Psoas muscle (tissue), 8 donors: ENCODE measurements around the gene ACTN1. TPM values are rescaled to one million over a fixed set of nuclear protein-coding genes. Genes with fewer than 3 reads are reported as not detected.

Experiments used
- ATAC-seq, 4 donors: fragments of 200-7000 bp; cut with Tn5 transposase; one replicate each; pipeline ENCODE4 v1.9.1; 2020; ENCODE audit warnings: moderate library complexity in 3 of 4, mild to moderate bottlenecking in 2 of 4
- DNase-seq, 2 donors: peaks; one replicate each; pipeline ENCODE4 v3.0.0-alpha.2; 2020
- H3K27ac ChIP-seq: fragments of 200-600 bp; one replicate; pipeline ENCODE4 v1.8.0; 2022
- H3K27me3 ChIP-seq, 3 donors: fragments of 200-600 bp in 1 of 3; one replicate each; pipeline versions ENCODE4 v1.6.1 to v1.8.0; 2013 to 2022; ENCODE audit warnings: low read length in 2 of 3, mild to moderate bottlenecking in 2 of 3, moderate library complexity in 1 of 3; ENCODE audit not compliant: insufficient read depth in 3 of 3
- H3K36me3 ChIP-seq, 2 donors: fragments of 200-600 bp in 1 of 2; one replicate each; pipeline versions ENCODE4 v1.6.1 to v1.8.0; 2013 to 2022; ENCODE audit warnings: low read depth in 1 of 2, mild to moderate bottlenecking in 1 of 2, moderate library complexity in 1 of 2; ENCODE audit not compliant: insufficient read depth in 1 of 2
- H3K4me1 ChIP-seq: fragments of 200-600 bp; one replicate; pipeline ENCODE4 v1.8.0; 2022
- H3K4me3 ChIP-seq: fragments of 200-600 bp; one replicate; pipeline ENCODE4 v1.8.0; 2022; ENCODE audit warnings: mild to moderate bottlenecking
- H3K9me3 ChIP-seq: fragments of 200-600 bp; one replicate; pipeline ENCODE4 v1.8.0; 2022
- WGBS, 3 donors: extraction: QIAGEN DNeasy Blood & Tissue Kit; methylation state at CpG; one replicate each; pipeline versions ENCODE4 v1.1.6 to v1.1.7; 2013; 5-methylcytosine and 5-hydroxymethylcytosine counted together
- intact Hi-C, 2 donors: fragments of 100-400 bp; cut with DNase I; formaldehyde crosslinking; loops; one replicate each; pipeline versions ENCODE4 v1.11.0 to v1.14.2; 2022
- polyA plus RNA-seq, 3 donors: library from polyadenylated mRNA; stranded (reverse); fragments of 200-250 nt; gene quantifications; one replicate each; pipeline ENCODE4 v1.2.3, GENCODE V29; 2013
- total RNA-seq, 4 donors: library from RNA; stranded (reverse); fragmentation: NEBNext Ultra II Directional in 2 of 4; extraction: Animal tissue kit (Norgen Biotek cat#: 25700) in 2 of 4; gene quantifications; one replicate each; pipeline versions ENCODE4 v1.2.1 to v1.2.4, GENCODE V29; 2021 to 2023
- TF ChIP-seq, protein P1 (sequence below): fragments of 200-600 bp; IDR thresholded peaks from one replicate; pipeline ENCODE4 v1.8.0; 2022; ENCODE audit warnings: antibody characterized with exemption
- donor health status: healthy with polysubstance abuse.
- donor health status: DM: no; HTN: no; CAD: no; lungs with moderate emphysema.
- donor health status: Bipolar disorder and iron deficiency.
- donor health status: healthy.
- donor health status: DM: yes; HTN: yes; CAD: no.
- donor health status: DM: no; HTN: no; CAD: no.
- donor health status: DM: no; HTN: no; CAD: no.
- donor health status: DM: yes; HTN: yes; CAD: no.

ACTN1 gene
- total and polyA plus RNA-seq, 7 donors: 5.8 to 23.7 (median 10.9) TPM

DNA sequence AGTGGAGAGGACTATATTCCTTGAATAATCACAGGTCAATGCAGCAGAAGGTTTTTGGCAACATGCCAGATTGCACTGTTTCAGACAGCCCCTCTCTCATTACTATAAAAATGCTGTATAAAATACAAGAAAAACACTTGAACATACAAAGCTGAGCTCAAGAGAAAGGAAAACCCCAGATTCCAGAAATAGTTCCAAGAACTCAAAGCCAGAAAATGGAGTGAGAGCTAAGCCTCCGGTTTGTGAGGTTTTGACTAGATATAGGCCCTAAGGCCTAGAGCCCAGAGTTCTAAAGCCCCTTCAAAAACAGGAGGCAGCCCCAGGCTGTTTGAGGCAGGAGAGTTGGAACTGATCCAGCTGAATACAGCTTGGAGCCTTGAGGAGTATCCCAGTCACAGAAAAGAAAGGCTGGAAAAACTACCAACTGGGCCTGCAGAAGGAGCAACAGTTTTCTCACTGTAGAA is 29.4 kb upstream of the ACTN1 start:
- no peaks in the 10 kb centered on the region for H3K4me1 ChIP-seq
- no peak overlapping the region for H3K27ac ChIP-seq
- H3K36me3 ChIP-seq: no peaks in the 10 kb centered on the region
- no peaks in the 10 kb centered on the region for H3K9me3 ChIP-seq
- TF ChIP-seq, protein P1, sequence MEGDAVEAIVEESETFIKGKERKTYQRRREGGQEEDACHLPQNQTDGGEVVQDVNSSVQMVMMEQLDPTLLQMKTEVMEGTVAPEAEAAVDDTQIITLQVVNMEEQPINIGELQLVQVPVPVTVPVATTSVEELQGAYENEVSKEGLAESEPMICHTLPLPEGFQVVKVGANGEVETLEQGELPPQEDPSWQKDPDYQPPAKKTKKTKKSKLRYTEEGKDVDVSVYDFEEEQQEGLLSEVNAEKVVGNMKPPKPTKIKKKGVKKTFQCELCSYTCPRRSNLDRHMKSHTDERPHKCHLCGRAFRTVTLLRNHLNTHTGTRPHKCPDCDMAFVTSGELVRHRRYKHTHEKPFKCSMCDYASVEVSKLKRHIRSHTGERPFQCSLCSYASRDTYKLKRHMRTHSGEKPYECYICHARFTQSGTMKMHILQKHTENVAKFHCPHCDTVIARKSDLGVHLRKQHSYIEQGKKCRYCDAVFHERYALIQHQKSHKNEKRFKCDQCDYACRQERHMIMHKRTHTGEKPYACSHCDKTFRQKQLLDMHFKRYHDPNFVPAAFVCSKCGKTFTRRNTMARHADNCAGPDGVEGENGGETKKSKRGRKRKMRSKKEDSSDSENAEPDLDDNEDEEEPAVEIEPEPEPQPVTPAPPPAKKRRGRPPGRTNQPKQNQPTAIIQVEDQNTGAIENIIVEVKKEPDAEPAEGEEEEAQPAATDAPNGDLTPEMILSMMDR: no peak
- DNase-seq (no peak), ATAC-seq (no peak)
- 37 to 62% (median 59%) methylated on average over 1 of the region's 1 CpG for WGBS, 3 donors
- intact Hi-C loops: no loop called here
- H3K27me3 ChIP-seq: no peaks in the 10 kb centered on the region
- H3K4me3 ChIP-seq: no peak overlapping the region

DNA sequence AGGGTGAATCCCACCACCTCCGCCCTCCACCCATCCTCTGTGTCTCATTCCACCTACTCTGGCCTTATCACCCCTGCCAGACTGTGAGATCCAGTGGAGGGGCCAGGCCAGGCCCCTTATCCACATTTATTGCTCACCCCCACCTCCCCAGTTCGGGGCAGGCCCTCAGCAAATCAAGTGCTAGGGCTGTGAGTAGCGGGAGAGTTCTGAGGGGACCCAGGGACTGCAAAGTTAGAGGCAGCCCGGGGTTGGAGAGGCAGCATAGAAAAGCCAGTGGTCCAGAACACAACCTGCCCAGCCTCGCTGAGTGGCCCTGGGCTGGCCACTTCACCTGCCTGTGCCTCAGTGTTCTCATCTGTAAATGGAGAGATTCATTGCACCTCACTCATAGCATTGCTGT is 27.2 kb upstream of the ACTN1 start:
- Histone ChIP-seq H3K27ac (no peak overlapping the region), H3K4me3 (no peak overlapping the region), H3K9me3 (no peaks in the 10 kb centered on the region), H3K36me3 (no peaks in the 10 kb centered on the region), H3K27me3 (no peaks in the 10 kb centered on the region), H3K4me1 (no peaks in the 10 kb centered on the region)
- ATAC-seq: no peak
- no peak for DNase-seq
- 92 to 98% (median 93%) methylated on average over 5 of the region's 5 CpGs for WGBS, 3 donors
- TF ChIP-seq, protein P1: no peak
- intact Hi-C loops: no loop called here

DNA sequence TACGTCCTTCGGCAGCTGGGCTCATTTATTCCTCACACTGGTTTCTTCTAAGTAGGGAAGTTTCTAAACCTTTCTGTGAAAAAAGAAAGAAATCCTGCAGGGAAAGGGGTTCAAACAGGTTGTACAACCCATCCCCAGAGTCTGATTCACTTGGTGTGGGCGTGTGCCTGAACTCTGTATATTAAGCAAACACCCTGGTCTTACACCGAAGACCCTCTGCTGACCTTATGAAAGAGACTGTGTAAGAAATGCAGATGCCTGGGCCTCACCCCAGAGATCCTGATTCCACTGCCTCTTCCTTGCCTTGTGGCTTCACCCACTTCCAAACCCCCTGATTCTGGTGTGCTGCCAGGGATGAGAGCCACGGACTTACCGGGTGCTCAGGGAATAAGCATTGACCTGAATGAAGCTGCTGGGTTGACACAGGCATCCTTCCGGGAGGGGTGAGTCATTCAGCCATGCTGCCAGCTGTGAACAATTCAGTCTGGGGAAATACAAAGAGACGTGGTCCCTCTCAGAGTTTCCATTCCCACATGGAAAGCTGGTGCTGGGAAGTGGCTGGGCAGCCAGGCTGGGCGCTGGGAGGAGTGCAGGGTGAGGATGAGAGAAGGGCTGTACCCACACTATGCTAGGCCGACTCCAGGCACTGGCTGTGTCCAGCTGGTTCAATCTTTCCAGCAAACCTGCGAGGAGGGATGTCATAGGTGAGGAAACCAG is 26.5 kb upstream of the ACTN1 start:
- DNase-seq (peak; percentile 59 to 73), ATAC-seq (peak; percentile 60 to 74 (median 68))
- Histone ChIP-seq H3K9me3 (no peaks in the 10 kb centered on the region), H3K27me3 (no peaks in the 10 kb centered on the region), H3K4me1 (no peaks in the 10 kb centered on the region), H3K27ac (no peak overlapping the region), H3K4me3 (no peak overlapping the region), H3K36me3 (no peaks in the 10 kb centered on the region)
- TF ChIP-seq, protein P1: no peak
- intact Hi-C loops: no loop called here
- WGBS, 3 donors: 43 to 47% (median 44%) methylated on average over 11 of the region's 11 CpGs

DNA sequence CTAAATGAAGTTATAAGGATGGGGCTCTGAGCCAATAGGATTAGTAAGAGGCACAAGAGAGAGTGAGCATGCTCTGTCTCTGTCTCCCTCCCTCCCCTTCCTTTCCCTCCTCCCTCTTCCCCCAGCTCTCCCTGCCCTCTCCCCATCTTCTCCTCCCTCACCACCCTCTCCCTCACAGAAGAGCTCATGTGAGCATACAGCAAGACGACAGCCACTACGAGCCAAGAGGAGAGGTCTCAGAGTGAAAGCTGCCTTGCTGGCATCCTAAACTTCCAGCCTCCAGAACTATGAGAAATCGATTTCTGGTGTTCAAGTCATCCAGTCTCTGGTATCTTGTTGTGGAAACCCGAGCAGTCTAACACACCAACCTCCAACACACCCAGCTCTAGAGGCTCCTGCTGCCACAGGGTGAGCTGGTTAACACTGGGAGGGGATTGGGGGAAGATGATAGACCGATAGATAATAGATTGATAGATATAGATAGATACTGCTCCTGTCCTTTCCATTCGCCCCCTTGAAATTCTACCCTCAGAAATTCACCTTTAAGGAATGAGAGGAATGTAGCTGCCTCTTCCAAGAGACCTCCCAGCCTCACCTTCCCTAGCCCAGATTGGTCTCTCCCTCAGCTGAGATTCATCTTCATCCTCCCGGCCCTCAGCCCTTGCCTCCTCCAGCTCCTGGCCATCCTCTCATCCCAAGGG is 25.8 kb upstream of the ACTN1 start:
- no peaks in the 10 kb centered on the region for H3K27me3 ChIP-seq
- no peak overlapping the region for H3K4me3 ChIP-seq
- H3K36me3 ChIP-seq: no peaks in the 10 kb centered on the region
- no peaks in the 10 kb centered on the region for H3K4me1 ChIP-seq
- DNase-seq (no peak), ATAC-seq (no peak)
- no peaks in the 10 kb centered on the region for H3K9me3 ChIP-seq
- no peak overlapping the region for H3K27ac ChIP-seq
- WGBS, 3 donors: 42 to 48% (median 45%) methylated on average over 7 of the region's 7 CpGs
- intact Hi-C loops: loop anchor here in 1 of 2 donors (5.0 kb wide), 1 partner anchor 93 kb away; no protein-coding TSS in a partner anchor
- TF ChIP-seq, protein P1: no peak
